TTC549 (cell line): ENCODE measurements around the gene SLC22A9.

Experiments
- FAIRE-seq: peaks from 2 replicates; lab custom pipeline; 2012; peaks lifted over from hg19 to GRCh38; lab: Jason Lieb, UNC

Gene SLC22A9

DNA sequence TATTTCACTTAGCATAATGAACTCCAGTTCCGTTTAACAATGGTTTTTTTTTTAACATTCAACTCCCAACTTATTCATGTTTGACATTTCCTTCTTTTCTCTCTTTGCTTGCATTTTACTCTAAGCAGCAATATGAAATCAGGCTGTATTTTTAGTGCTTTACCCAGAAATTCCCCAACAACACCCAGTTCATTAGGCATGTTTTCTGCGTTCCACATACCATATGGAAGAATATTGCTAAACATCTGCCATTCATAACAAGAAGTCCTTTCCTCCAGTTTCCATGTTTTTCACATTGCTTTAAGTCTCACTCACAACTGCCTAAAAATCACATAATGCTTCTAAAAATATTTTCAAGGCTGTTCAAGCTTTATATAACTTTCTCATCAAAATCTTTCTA, 75.5 kb downstream of the SLC22A9 start:
- no peak for FAIRE-seq

DNA sequence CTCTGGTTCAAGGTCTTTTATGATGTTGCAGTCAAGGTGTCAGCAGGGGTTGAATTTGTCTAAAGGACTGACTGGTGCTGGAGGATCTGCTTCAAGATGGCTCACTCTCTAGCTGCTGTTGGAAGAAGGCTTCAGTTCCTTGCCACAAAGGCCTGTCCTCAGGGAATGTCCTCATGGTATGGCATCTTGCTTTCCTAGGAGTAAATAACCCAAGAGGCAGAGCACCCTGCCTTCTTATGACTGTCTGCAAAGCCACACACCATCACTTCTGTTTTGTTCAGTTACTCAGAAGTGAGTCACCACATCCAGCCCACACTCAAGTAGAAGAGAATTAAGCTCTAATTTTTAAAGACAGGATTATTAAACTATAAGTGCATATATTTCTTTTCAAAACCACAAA, 76.1 kb downstream of the SLC22A9 start:
- no peak for FAIRE-seq

DNA sequence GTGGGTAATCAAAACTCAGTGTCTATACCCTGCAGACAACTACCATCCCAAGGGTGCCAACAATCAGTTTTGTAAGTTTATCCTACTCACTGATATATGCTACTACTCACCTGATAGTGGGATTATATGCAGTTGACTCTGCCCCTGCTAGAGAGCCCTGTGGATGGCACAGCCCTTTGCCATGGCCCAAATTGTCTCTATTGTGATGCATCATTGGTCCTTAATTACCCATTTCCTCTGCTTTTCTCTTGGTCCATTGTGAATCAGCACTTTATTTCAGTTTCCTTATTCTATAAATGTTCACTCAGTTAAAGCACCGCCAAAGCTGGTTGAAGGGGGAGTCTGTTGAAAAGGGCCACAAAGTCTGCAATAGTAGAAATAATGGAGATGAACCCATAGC, 79.1 kb downstream of the SLC22A9 start:
- FAIRE-seq, result no peak

DNA sequence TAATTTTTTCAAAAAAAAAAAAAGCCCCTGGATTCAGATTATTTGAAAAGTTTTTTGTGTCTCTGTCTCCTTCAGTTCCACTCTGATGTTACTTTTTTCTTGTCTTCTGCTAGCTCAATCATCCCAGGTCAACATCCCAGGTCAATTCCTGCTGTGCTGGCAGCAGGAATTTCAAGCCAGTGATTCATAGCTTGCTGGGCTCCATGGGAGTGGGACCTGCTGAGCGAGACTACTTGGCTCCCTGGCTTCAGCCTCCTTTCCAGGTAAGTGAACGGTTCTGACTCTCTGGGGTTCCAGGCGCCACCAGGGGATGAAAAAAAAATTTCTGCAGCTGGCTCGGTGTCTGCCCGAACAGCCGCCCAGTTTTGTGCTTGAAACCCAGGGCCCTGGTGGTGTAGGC, 90.0 kb downstream of the SLC22A9 start:
- FAIRE-seq, result no peak
